CD4-positive, alpha-beta T cell treated with Interleukin-10 for 1 hour (primary cell): ENCODE measurements around the gene RAP1GAP2.
"Not testable (repeated sequence)": the region's sequence is repeated elsewhere in the genome, so short reads cannot be mapped to it uniquely, and the experiment has no call there.

Experiments
- DNase-seq: peaks from one replicate; pipeline ENCODE4 v3.0.0-alpha.2; 2020

Gene RAP1GAP2

GRCh38 chr17:2796164-2797125 lies at the start of gene RAP1GAP2:
TSS of gene RAP1GAP2 (plus strand) at chr17:2796438. CDS start at chr17:2796528, 90 bp downstream.
- peak; percentile 85 for DNase-seq

DNA sequence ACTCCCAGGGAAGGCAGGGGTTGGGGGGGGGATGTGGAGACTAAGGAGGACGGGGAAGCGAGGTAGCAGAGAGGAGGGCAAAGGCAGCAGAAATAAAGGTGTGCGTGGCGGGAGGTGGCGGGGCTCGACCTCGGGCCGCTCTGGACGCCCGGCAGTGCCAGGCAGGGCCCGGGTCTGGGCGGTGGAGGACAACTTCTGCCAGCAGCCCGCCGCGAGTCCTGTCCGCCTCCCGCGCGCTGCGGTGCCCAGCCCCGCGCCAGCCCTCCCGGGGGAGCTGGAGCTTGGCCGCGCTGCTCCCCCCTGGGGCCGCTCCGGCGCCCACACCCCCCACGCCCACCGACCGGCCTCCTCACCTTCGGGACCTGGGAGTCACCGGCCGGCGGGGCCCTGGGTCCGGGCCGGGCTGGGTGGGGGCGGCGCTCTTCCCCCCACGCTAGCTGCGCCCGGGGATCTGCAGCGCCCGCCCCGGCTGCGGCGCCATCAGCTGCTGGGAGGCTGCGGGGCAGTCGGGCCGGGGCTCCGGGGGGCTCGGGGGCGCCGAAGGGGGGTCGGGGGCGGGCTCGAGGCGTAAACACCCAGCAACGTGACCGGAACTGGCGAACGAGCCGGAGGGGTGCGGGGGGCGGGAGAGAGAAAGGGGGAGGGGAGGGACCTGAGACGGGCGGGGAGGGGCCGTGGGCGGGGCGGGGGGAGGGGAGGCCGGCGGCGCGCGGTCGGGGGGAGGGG lies 47.0 kb upstream of the RAP1GAP2 start, which contains the start of gene CCDC92B:
Gene CCDC92B (minus strand): TSS at position 595 of the 726 bp plus-strand sequence. CDS start 14,507 bp downstream, outside the sequence.
- DNase-seq = no peak

- peak; percentile 72 for DNase-seq
Measured at GRCh38 chr17:2749784-2750181, 46.5 kb upstream of the RAP1GAP2 start.

GRCh38 chr17:2750721-2751120 lies 45.5 kb upstream of the RAP1GAP2 start:
- no peak for DNase-seq

GRCh38 chr17:2751491-2751890 lies 44.7 kb upstream of the RAP1GAP2 start:
- DNase-seq = no peak

DNA sequence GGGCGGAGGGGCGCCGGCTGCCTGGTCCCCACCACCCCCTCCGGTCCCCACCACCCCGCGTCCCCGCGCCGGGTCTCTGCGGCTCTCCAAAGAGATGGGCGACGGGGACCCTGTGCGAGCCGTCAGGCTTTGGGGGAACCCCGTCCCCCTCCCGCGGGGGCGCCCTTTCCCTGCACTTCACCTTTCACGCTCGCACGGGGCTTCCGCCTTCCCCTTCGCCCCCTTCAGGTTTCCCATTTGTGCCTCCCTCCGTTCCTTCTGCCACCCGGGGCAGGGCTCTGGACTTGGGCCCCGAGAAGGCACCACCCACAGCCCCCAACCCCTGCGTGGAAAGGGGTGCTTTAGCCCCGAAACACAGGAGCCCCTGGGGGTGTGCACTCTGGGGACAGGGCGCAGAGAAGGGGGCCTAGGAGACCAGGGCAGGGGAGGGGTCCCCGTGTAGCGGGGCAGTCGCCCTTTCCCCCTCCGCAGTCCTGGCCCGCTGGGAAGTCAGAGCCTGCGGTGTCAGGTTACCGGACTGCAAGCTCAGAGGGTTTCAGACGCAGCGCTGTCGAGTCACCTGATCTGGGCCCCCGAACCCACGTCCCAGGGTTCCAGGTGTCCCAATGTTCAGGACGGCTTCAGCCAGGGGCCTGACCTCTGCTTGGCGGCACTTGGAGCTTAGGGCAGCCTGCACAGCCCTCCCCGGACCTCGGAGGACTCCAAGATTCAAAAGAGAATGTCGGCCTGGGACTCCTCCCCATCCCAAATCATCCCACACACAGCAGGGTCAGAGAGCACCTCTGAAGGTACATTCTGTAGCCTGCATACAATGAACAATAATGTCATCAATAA lies 40.1 kb upstream of the RAP1GAP2 start:
- DNase-seq = no peak

DNA sequence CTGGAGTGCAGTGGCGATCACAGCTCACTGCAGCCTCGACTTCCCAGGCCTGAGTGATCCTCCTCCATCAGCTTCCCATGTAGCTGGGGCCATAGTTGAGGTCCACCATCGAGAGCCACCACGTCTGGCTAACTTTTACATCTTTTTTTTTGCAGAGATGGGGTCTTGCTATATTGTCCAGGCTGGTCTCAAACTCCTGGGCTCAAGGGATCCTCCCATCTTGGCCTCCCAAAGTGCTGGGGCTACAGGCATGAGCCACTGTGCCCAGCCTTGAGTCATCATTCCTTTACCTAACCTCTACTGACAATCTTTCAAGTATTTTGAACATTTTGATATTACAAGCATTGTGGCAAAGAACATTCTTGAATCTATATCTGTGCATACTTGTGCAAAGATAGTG lies 37.4 kb upstream of the RAP1GAP2 start:
- DNase-seq = no peak

- DNase-seq = no peak
Measured at GRCh38 chr17:2770129-2770528, 26.1 kb upstream of the RAP1GAP2 start.

DNA sequence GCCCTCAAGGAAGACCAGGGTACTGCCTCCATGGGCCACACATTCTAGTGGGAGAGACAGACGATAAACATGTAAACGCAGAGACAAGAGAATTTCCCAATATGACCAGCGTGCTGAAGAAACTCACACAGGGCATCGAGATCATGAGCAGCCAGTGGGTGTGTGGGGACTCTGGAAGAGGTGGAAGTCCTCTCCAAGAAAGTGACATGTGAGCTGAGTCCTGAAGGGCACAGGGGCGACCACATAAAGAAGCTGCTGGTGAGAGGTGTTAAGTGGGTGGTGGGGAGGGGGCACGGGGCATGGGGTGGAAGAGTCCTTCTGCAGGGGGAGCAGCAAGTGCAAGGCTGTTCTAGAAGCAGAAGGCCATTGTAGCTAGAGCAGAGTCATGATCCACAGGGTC lies 21.0 kb upstream of the RAP1GAP2 start:
- no peak for DNase-seq

DNA sequence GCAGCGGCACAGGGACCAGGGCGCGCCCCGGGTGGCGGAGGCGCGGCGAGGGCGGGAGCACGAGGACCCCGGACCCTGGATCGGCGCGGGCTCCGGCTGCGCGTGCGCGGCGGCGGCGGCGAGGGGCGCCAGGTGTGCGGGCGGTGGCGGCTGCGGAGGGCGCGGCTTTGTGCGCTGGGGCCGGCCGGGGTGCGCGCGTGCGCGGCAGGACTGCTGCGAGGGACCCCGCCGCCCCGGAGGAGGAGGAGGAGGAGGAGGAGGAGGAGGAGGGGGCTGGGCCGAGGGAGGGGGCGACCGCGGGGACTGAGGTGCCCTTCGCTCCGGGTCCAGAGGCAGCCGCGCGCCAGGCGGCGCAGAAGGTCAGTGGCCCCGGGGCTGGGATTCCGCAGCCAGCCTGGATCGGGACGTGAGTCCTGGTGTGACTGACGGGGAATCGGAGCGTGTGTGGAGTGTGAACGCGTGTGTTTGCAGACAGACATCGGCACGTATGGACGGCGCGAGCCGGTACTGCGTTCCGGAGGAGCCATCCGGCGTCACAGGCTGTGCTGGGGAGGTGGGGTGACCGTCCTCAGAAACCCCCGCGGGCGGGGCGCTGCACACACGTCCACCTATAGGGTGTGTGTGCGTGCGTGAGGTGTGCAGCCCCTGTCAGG lies 19.5 kb upstream of the RAP1GAP2 start:
- DNase-seq = no peak

DNA sequence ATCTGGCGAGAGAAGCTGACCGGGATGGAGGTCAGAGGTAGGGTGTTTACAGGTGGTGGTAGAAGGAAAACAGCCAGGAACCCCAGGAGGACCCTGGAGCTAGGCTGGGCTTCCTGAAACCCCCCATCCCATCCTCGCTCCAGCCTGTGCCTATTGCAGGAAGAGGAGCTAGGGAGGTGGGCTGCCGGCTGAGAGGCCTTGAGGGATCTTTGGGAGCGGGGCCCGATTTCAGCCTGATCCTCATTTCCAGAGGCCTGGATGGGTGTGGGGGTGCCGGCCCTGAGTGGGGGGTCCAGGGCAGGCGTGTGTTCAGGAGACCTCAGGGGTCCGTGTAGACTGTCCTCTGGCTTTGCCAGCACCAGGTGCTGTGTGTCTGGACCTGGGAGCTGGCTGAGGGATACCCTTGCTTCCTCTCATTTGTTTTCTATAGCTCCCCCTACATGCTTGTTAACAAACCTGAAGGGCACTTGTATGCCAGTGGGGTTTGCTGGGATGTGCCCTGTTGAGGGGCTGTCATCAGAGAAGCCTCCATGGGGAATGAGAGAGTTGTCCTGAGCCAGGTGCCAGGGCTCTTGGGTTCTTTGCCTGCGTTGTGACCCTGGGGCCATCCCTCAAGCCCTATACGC lies 18.9 kb upstream of the RAP1GAP2 start:
- DNase-seq = no peak

- DNase-seq = no peak
Measured at GRCh38 chr17:2778489-2778888, 17.7 kb upstream of the RAP1GAP2 start.

DNA sequence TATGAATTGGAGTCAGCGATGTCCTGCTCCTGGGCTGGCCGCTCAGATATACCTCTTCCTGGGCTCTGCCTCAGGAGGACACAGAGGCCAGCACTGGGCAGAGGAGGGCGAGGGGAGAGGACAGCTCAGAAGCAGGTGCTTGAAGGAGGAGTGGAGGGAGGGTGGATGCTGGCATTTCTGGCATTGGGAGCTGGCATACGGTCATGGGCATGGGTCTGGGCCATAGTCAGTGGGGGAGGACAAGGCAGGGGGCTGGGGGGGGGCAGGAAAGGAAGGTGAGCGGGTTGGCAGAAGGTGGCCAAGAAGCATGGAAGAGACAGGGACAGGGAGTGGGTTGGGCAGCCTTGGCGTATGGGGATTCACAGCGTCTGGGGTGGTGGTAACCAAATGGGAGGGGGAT lies 16.7 kb upstream of the RAP1GAP2 start:
- DNase-seq = no peak

DNA sequence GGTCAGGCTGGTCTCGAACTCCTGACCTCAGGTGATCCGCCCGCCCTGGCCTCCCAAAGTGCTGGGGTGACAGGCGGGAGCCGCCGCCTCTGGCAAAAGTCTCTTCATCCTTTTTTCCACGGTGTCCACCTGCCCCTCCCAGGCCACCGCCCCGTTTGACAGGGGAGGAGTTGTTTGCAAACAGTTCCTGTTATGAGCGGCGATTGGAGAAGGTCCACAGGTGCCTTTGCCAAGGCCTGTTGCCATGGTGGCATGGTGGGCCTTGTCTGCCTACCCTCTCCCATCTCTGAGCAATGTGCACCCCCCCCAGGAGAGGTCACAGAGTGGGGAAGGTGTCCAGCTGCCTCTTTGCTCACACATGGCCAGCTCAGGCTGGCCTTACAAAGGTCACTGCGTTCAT lies 16.0 kb upstream of the RAP1GAP2 start:
- no peak for DNase-seq

- DNase-seq = no peak
Measured at GRCh38 chr17:2780931-2781454, 15.2 kb upstream of the RAP1GAP2 start.

DNA sequence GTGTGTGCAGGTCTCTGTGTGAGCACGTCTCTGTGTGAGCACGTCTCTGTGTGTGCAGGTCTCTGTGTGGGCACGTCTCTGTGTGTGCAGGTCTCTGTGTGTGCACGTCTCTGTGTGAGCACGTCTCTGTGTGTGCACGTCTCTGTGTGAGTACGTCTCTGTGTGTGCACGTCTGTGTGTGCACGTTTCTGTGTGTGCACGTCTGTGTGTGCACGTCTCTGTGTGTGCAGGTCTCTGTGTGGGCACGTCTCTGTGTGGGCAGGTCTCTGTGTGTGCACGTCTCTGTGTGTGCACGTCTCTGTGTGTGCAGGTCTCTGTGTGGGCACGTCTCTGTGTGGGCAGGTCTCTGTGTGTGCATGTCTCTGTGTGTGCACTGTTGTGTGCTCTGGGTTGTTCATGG lies 14.6 kb upstream of the RAP1GAP2 start:
- not testable (repeated sequence) for DNase-seq

GRCh38 chr17:2782055-2782454 lies 14.2 kb upstream of the RAP1GAP2 start:
- DNase-seq = no peak

DNA sequence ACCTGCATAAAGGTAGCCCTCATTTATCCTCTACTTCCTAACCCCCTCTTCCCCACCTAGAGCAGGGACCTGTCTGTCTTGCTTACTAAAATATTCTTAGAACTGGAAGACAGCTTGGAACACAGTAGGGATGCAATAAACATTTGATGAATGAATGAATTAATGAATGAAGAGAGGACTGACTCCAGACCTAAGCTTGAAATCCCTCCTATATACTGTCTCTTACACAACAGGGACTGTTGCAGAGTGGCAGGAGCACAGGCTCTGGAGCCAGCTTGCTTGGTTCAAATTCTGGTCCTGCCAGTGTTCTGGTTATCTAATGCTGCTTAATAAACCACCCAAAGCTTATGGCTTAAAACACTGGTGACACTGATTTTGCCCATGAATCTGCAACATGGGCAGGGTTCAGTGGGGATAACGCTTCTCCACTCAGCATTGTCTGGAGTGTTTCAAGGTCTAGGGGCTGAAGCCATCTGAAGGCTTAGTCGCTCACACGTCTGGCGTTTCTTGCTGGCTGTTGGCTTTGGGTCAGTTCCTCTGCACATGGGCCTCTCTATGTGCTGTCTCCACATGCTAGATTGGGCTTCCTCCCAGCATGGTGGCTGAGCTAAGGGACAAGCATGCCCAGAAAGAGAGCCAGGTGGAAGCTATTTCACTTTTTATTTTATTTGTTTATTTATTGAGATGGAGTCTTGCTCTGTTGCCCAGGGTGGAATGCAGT lies 12.8 kb upstream of the RAP1GAP2 start:
- DNase-seq = no peak

DNA sequence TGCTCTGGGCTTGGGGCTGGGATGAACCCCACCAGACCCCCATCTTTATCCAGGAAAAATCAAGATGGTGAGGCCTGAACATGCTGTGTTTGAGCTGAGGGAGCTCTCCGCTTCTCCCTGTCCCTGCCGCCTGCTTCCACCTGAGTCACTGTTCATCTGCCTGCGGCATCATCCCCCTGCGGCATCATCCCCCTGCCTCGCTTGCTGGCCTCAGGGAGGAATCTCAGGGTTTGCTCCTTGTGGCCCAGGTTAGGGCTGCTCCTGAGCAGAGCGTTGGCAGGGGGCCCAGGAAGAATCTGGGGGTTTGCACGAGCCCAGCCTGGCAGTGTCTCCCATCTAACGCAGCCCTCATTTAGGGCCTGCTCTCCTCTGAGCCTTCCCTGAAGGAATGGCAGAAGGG lies 11.4 kb upstream of the RAP1GAP2 start:
- no peak for DNase-seq

DNA sequence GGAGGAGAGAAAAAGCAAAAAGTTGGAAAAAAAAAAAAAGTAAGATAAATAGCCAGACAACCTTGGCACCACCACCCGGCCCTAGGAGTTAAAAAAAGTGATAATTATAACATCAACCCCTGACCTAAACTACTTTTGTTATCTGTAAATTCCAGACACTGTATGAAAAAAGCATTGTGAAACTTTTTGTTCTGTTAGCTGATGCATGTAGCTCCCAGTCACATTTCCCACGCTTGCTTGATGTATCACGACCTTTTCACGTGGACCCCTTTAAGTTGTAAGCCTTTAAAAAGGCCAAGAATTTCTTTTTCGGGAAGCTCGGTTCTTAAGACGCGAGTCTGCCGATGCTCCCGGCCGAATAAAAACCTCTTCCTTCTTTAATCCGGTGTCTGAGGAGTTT lies 10.9 kb upstream of the RAP1GAP2 start:
- not testable (repeated sequence) for DNase-seq
